ENCODE measurements around the gene MYLK. TPM values are rescaled to one million over a fixed set of nuclear protein-coding genes. Genes with fewer than 3 reads are reported as not detected.

Gene MYLK
- polyA plus RNA-seq, 1 donor from 2014 or later: 2.4 TPM

DNA sequence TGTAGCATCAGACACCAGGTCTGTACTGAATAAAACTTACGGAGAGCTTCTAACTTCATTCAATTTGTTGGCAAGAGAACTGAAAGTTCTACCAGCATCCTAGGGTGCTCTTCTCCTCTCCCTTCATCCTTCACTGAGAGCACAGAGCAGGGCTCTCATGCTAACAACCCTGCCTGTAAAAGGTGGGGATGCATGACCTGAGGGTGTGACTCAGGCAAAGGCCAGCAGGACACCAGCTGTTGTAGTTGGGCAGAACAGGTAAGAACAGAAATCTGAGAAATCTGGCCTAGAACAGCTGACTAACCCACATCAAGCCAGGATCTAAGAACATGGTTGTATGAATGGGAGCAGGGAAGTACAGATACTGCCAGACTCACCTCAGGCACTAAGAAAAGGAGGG is 64.2 kb downstream of the MYLK start:
- Mint-ChIP-seq H3K36me3 (no peaks in the 10 kb centered on the region), H3K27ac (no peak overlapping the region), H3K9me3 (peaks cover 2 to 6% (median 2%) of the 10 kb centered on the region in 3 donors), H3K27me3 (peaks cover 15% of the 10 kb centered on the region), H3K4me3 (no peak overlapping the region), H3K4me1 (no peaks in the 10 kb centered on the region)

DNA sequence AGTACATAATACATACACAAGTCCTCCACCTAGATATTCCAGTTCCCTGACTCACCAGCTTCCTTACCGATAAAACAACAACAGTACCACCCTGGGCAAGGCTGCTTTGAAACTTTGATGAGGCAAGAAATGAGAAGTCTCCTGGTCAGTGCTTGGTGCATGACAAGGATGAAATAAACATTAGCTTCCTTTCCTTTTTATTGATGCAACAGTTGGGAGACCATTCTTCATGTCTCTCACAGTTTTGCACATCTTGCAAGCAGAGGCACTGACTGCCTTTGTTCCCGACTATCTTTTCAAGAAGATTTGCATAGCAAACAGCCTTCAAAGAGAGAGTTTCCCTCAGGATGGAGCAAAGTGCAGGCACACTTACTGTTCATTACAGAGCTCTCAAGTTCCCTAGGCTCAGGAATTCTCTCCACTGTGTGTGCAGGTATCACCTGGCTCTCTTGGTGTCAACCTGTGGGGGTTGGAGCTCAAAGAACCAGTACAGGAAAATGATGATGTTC is 65.2 kb downstream of the MYLK start:
- Mint-ChIP-seq H3K27me3 (peaks cover 15% of the 10 kb centered on the region), H3K4me3 (no peak overlapping the region), H3K9me3 (peaks cover 2 to 4% (median 2%) of the 10 kb centered on the region in 3 donors), H3K4me1 (no peaks in the 10 kb centered on the region), H3K27ac (no peak overlapping the region), H3K36me3 (no peaks in the 10 kb centered on the region)

DNA sequence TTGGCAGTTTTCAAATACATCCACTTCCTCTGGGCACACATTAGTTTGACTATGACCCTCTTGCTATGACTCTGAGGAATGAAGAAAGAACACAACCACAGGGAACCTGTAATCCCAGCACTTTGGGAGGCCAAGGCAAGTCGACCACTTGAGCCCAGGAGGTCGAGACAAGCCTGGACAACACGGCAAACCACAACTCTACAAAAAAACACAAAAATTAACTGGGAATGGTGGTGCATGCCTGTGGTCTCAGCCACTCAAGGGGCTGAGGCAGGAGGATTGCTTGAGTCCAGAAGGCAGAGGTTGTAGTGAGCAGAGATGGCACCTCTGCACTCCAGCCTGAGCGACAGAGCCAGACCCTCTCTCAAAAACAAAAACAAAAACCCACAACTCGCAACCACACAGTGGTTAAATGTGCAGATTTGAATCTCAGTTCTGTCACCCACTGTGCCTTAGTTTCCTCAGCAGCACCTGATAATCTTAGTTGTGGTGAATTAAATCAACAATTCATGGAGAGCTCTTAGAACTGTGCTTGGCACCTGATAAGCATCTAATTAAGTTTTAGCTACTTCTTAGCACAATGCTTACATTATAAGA is 65.7 kb downstream of the MYLK start:
- no peak overlapping the region for H3K27ac Mint-ChIP-seq

DNA sequence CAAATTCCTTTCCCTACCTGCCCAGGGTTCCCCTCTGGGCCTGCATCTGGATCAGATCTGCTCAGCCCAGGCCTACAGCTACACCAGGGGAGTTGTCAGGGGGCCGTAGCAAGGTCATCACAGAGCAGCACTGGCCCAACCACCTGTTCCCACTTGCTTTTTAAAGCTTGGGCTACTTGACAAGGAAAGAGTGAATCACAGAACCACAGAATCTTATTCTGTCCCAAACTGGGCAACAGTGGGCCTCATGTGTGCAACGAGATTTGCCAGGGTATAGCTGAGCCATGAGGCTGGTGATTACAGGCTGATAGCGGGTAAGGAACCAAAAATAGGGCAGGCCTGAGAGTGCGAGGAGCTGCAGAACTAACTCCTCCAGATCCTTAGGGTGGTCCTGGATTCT is 66.7 kb downstream of the MYLK start:
- H3K27me3 Mint-ChIP-seq: peaks cover 11% of the 10 kb centered on the region
- no peaks in the 10 kb centered on the region for H3K4me1 Mint-ChIP-seq
- no peak overlapping the region for H3K4me3 Mint-ChIP-seq
- no peaks in the 10 kb centered on the region for H3K36me3 Mint-ChIP-seq
- H3K27ac Mint-ChIP-seq: no peak overlapping the region
- H3K9me3 Mint-ChIP-seq: peaks cover 0 to 4% (median 2%) of the 10 kb centered on the region in 3 donors

More for the DNA sequence above, 65.7 kb downstream of the MYLK start:
- Mint-ChIP-seq H3K4me1 (no peaks in the 10 kb centered on the region), H3K4me3 (no peak overlapping the region), H3K9me3 (peaks cover 2 to 4% (median 2%) of the 10 kb centered on the region in 3 donors), H3K27me3 (peaks cover 15% of the 10 kb centered on the region), H3K36me3 (no peaks in the 10 kb centered on the region)

DNA sequence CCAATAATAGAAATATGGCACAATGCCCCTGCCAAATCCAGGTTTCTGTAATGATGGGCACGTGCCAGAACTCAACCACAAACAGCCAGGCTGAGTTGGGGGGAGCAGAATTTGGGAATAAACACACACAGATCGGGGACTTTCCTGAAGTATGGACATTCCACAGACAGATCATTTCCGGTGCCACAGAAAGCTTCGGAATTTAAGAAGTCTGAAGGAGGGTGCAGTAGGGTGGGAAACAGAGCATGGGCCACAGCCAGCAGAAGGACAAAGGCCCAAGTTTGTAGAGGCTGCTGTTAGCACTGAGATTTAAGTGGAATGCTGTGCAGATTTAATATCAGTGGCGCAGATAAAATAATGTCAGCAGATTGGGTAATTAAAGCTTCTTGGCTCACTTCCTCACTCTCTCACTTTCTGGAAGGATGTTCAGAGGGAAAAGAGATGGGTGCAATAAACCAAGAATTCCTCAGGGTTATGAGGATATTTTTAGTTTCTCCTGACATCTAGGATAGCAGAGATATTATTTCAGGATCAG is 67.4 kb downstream of the MYLK start:
- Mint-ChIP-seq H3K27me3 (peaks cover 13% of the 10 kb centered on the region), H3K9me3 (peaks cover 0 to 2% (median under 1%) of the 10 kb centered on the region in 3 donors), H3K4me3 (no peak overlapping the region), H3K36me3 (no peaks in the 10 kb centered on the region), H3K27ac (no peak overlapping the region), H3K4me1 (no peaks in the 10 kb centered on the region)

DNA sequence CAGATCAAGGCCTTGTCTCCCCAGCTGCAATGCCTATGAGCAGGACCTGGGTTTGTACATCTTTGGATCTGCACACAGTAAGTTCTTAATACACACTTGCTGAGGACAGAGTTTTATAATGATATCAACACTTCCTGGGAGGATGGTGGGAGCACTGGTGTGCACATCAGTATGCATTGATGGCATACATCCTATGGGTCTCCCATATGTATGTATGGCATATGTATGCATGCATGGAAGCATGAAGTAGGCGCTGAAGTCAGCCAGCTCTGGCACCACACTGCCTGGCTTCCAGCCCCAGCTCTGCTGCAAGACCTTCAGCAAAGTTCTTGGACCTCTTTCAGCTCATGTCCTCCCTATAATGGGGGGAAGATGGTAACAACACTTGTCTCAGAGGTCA is 68.2 kb downstream of the MYLK start:
- no peaks in the 10 kb centered on the region for H3K4me1 Mint-ChIP-seq
- H3K36me3 Mint-ChIP-seq: no peaks in the 10 kb centered on the region
- H3K27me3 Mint-ChIP-seq: peaks cover 12% of the 10 kb centered on the region
- H3K27ac Mint-ChIP-seq: no peak overlapping the region
- no peaks in the 10 kb centered on the region for H3K9me3 Mint-ChIP-seq
- H3K4me3 Mint-ChIP-seq: no peak overlapping the region

DNA sequence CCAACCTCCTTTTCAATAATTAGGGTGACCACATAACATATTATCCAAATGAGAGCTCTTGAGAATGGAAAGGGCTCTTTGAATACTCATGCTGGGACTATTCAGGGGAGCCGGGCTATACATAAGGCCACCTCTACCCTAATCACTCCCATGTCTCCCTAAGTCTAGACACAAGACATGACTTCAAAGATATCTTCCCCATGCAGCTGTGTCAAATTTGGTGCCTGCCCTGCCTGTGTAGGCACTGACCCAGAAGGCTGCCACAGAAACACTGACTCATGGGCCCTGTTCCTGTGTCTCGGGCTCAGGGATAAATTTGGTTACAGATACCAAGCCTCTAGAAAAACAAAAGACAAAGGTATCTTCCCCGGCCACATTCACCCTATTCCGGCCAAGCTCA is 70.3 kb downstream of the MYLK start:
- Mint-ChIP-seq H3K4me3 (no peak overlapping the region), H3K36me3 (no peaks in the 10 kb centered on the region), H3K4me1 (no peaks in the 10 kb centered on the region), H3K27ac (no peak overlapping the region), H3K27me3 (peaks cover 7% of the 10 kb centered on the region), H3K9me3 (no peaks in the 10 kb centered on the region)

DNA sequence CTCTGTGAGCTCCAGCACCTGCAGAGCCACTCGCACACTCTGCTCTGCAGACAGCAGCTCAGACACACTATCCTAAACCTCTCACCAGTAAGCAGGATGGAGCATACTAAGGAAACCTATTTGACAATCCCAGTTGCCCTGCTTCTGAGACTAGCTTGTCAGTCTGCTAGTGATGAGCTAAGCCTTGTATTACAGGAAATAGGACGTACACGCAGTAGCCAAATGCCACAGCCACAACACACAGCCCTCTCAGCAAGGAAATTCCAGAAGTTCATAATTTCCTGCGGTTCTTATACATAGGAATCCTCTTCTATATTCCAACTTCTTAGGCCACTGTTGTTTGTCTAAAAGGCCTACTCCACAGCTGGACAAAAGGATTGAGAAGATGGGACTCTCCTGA is 74.5 kb downstream of the MYLK start:
- Mint-ChIP-seq H3K36me3 (no peaks in the 10 kb centered on the region), H3K27ac (no peak overlapping the region), H3K4me3 (no peak overlapping the region), H3K4me1 (no peaks in the 10 kb centered on the region), H3K9me3 (no peaks in the 10 kb centered on the region), H3K27me3 (peaks cover 2% of the 10 kb centered on the region)

DNA sequence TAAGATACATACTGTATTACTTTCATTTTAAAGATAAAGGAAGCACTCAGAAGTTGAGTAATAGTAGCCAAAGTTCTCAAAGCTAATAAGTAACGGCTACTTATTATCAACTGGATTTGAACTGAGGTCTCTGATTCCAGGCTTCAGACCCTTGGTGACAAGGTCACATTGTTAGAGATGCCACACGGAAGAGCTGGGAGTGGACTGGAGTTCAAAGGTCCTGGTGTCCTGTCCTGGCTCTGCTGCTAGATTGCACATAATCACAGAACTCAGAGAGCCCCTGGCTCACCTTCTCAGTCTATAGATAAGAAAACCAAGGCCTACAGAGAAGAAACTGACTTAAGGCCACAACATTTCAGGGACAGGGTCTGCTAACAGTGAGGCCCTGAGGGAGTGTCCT is 75.3 kb downstream of the MYLK start:
- Mint-ChIP-seq H3K4me1 (no peaks in the 10 kb centered on the region), H3K27ac (no peak overlapping the region), H3K27me3 (peaks cover 4% of the 10 kb centered on the region), H3K36me3 (no peaks in the 10 kb centered on the region), H3K4me3 (no peak overlapping the region), H3K9me3 (no peaks in the 10 kb centered on the region)

DNA sequence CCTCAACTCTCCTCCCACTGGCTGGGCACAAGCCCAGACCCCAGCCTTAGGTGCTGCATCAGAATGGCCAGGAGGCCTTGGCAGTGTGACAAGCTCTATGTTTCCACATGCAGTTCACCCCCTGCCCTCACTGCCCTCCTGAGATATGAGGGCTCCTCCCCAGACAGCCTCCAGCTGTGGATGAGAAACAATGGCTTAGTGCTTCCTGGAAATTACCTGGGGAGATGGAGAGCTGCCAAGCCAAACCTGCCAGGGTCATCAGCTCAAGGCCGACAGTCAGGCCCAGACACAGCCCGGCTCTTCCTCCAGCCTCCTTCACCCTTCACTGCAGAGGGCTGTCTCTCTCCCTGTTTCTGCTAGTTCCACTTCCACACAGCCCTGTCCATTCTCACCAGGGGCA is 76.3 kb downstream of the MYLK start:
- H3K4me1 Mint-ChIP-seq: no peaks in the 10 kb centered on the region
- no peak overlapping the region for H3K27ac Mint-ChIP-seq
- H3K36me3 Mint-ChIP-seq: no peaks in the 10 kb centered on the region
- H3K4me3 Mint-ChIP-seq: no peak overlapping the region
- no peaks in the 10 kb centered on the region for H3K9me3 Mint-ChIP-seq
- H3K27me3 Mint-ChIP-seq: peaks cover 4% of the 10 kb centered on the region

DNA sequence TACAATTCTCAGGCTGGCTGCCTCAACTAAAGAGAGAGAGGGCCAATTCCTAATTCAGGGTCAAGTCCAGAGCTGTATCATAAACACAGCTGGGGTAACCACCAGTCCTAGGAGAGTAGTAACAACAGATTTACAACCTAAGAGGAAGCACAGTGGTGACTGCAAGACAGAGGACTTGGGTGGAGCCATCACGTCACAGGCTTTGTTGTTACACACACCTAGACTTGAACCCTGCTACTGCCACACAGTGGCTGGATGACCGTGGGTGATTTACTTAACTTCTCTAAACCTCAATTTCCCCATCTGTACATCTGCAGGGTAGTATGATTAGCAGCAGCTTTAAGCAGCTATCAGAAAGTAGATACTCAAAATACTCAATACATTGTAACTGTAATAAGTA is 78.6 kb downstream of the MYLK start:
- H3K27ac Mint-ChIP-seq: no peak overlapping the region
- no peaks in the 10 kb centered on the region for H3K36me3 Mint-ChIP-seq
- H3K9me3 Mint-ChIP-seq: no peaks in the 10 kb centered on the region
- no peak overlapping the region for H3K4me3 Mint-ChIP-seq
- H3K4me1 Mint-ChIP-seq: no peaks in the 10 kb centered on the region
- peaks cover 2% of the 10 kb centered on the region for H3K27me3 Mint-ChIP-seq

DNA sequence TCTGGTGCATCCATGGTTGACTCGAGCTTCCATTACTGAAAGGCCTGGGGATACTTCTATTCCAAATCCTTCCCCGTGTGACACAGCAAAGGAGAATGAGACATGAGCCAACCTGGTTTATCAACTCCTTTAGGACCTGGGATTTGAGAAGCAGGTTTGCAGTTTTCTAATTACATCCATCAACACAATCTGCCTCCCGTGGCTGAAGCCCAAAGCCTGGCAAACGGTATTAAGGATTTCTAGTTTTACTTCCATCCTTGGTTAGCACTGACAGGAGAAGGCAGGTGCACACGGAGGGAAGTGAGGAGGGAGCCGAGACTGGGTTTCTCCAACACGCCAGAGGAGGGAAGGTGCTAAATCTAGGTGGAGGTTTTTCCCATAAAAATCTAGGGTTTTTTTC is 79.0 kb downstream of the MYLK start:
- no peak overlapping the region for H3K27ac Mint-ChIP-seq
- no peaks in the 10 kb centered on the region for H3K9me3 Mint-ChIP-seq
- H3K4me3 Mint-ChIP-seq: no peak overlapping the region
- peaks cover 2% of the 10 kb centered on the region for H3K27me3 Mint-ChIP-seq
- no peaks in the 10 kb centered on the region for H3K36me3 Mint-ChIP-seq
- no peaks in the 10 kb centered on the region for H3K4me1 Mint-ChIP-seq

DNA sequence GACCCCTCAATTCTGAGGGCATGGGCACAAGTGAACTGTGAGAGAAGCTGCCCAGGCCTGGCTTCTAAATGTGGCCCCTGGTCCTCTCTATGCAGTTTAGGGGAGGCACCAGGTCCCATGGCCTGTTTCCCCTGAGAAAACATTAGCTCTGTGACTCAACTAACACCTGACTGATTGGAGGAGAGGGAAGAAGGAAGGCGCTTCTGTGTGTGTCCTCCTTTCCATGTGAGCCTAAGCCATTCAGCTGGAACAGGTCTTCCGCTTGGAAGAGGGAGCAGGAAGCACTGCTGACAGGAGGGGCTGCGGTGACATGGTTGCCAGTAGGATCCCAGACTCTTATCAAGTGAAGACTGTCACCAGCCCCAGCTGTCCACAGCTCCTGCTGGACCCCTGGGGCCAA is 79.5 kb downstream of the MYLK start:
- peaks cover 3% of the 10 kb centered on the region for H3K27me3 Mint-ChIP-seq
- H3K4me3 Mint-ChIP-seq: no peak overlapping the region
- no peak overlapping the region for H3K27ac Mint-ChIP-seq
- H3K9me3 Mint-ChIP-seq: no peaks in the 10 kb centered on the region
- H3K4me1 Mint-ChIP-seq: no peaks in the 10 kb centered on the region
- no peaks in the 10 kb centered on the region for H3K36me3 Mint-ChIP-seq

DNA sequence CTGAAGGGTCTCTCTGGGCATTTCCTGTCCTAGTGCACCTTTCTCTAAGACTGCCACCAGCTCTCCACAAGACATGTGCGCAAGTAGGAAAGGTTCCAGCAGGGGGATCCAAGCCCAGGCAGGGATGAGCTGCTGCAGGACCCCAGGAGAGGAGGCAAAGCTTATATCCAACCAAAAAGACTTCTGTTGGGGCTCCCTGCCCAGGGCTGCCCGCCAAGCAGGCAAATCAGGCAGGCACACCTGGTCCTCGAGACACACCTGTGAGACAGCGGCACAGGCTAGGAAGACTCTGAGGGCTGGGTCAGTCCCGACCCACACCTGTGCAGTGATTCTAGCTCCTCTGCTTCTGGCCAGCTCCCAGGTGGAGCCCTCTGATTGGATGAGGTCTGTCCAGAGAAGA is 80.6 kb downstream of the MYLK start:
- no peak overlapping the region for H3K27ac Mint-ChIP-seq
- H3K27me3 Mint-ChIP-seq: peaks cover 6% of the 10 kb centered on the region
- H3K36me3 Mint-ChIP-seq: no peaks in the 10 kb centered on the region
- H3K9me3 Mint-ChIP-seq: no peaks in the 10 kb centered on the region
- H3K4me3 Mint-ChIP-seq: no peak overlapping the region
- H3K4me1 Mint-ChIP-seq: no peaks in the 10 kb centered on the region

DNA sequence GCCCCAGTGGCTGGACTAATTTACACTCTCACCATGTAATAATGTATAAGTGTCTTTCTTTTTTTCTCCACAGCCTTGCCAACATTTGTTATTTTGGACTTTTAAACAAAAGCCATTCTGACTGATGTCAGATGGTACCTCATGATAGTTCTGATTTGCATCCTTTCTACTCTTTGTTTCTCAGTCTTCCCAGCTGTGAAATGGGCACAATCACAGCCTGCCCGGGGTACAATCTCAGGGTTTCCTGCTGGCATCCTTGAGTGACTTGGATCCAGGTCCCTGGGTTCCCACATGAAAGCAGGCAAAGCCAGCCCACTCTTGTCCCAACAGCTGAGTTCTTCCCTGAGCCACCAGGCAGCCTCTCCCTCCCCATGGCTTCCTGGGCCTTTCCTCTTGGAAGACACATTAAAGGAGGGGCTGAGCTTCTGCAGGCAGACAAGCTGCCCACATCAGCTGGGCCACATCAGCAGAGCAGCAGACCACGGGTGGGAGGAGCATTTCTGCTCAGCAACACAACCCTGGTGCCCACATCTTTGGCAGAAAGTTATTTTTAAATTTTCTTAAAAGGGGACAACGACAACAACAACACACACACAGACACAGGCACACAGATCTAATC is 82.0 kb downstream of the MYLK start:
- no peaks in the 10 kb centered on the region for H3K36me3 Mint-ChIP-seq
- peaks cover 0 to 1% (median 0%) of the 10 kb centered on the region in 3 donors for H3K9me3 Mint-ChIP-seq

DNA sequence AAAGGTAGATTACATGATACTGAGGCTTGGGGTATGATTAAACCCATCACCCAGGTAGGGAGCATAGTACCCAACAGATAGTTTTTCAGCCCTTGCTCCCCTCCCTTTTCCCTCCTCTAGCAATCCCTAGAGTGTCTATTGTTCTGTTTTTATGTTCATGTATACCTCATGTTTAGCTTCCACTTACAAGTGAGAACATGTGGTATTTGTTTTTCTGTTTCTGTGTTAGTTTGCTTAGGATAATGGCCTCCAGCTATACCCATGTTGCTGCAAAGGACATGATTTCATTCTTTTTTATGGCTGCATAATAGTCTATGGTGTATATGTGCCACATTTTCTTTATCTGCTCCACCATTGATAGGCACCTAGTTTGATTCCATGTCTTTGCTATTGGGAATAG is 82.7 kb downstream of the MYLK start:
- Mint-ChIP-seq H3K4me3 (no peak overlapping the region), H3K36me3 (no peaks in the 10 kb centered on the region), H3K4me1 (no peaks in the 10 kb centered on the region), H3K9me3 (peaks cover 0 to 1% (median 0%) of the 10 kb centered on the region in 3 donors), H3K27ac (no peak overlapping the region), H3K27me3 (peaks cover 6% of the 10 kb centered on the region)

More for the DNA sequence above, 82.0 kb downstream of the MYLK start:
- H3K4me1 Mint-ChIP-seq: no peaks in the 10 kb centered on the region
- H3K4me3 Mint-ChIP-seq: no peak overlapping the region
- H3K27ac Mint-ChIP-seq: no peak overlapping the region
- peaks cover 6% of the 10 kb centered on the region for H3K27me3 Mint-ChIP-seq
